ENCODE data around the gene UVRAG.

Gene UVRAG

DNA sequence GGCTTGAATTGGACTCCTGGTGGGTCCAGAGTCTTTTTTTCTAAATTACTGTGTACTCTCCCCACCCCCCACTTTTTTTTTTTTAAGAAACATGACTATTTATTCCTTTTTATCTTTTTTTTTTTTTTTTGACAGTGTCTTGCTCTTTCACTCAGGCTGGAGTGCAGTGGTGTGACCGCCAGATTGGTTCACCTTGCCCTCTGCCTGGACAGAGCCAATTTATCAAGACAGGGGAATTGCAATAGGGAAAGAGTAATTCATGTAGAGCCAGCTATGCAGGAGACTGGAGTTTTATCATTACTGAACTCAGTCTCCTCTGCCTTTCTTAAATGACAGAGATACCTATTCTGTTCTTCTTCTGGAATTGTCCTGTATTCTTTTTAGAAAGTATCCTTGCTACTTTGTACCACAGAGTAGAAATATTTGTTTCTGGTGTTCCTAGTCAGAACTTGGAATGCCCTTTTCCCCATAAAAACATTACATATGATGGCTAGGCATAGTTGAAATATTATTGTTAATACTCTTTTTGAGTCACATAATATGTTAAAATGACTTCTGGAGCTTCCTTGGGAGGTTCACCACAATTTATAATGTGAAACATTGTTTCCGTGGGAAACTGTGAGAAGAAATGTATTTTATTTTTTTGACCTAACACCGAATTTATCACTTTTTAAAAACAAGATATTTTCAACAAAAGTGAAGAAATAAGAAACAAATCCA is 95.6 kb downstream of the UVRAG start:
- TF ChIP-seq, protein P1, sequence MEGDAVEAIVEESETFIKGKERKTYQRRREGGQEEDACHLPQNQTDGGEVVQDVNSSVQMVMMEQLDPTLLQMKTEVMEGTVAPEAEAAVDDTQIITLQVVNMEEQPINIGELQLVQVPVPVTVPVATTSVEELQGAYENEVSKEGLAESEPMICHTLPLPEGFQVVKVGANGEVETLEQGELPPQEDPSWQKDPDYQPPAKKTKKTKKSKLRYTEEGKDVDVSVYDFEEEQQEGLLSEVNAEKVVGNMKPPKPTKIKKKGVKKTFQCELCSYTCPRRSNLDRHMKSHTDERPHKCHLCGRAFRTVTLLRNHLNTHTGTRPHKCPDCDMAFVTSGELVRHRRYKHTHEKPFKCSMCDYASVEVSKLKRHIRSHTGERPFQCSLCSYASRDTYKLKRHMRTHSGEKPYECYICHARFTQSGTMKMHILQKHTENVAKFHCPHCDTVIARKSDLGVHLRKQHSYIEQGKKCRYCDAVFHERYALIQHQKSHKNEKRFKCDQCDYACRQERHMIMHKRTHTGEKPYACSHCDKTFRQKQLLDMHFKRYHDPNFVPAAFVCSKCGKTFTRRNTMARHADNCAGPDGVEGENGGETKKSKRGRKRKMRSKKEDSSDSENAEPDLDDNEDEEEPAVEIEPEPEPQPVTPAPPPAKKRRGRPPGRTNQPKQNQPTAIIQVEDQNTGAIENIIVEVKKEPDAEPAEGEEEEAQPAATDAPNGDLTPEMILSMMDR (IDR thresholded peaks at IDR 0.05; ENCODE audit: control insufficient read depth, extremely low read depth, insufficient read depth): no peak
- no peak for DNase-seq (ENCODE audit: low read depth)
- no peak overlapping the region for H3K4me3 ChIP-seq (ENCODE audit: low read depth, low read length)

DNA sequence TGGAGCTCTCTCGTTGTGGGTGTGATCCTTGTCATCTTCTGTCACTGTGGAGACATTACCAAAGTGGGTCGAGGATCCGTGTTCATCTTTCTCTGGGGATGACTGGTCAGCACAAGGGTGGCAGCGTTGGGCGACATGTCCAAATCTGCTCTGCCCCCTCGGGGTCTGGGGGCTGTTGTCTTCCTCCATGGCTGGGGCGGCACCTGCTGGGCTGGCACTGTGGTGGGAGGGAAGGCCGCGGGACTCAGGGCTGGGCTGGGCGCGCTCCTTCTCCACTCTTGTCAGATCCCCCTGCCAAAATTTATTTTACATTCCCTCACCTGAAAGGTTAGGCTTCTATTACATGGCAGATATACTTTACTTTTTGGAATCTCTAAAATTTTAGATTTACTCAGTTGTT is 96.4 kb downstream of the UVRAG start:
- DNase-seq (ENCODE audit: low read depth): no peak
- no peak overlapping the region for H3K4me3 ChIP-seq (ENCODE audit: low read depth, low read length)
- TF ChIP-seq, protein P1 (IDR thresholded peaks at IDR 0.05; ENCODE audit: control insufficient read depth, extremely low read depth, insufficient read depth): no peak

DNA sequence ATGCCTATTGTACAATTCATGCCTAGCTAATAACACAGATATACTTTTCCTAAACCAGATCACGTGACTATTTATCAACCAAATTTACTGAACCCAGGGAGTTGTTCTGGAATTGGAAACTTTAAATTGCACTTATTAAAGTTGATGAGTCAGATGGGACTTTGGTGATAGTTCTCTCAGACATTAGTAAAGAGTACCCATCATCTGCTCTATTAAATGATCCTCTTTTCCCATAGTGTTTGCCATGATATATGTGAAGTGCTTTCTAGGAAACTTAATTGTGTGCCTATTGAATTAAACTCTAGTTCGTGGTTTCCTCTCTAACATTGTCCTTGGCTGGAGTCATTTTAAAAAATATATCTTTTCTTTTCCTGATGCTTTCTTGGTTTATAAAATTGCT is 99.0 kb downstream of the UVRAG start:
- no peak for DNase-seq (ENCODE audit: low read depth)
- TF ChIP-seq, protein P1 (IDR thresholded peaks at IDR 0.05; ENCODE audit: control insufficient read depth, extremely low read depth, insufficient read depth): no peak
- no peak overlapping the region for H3K4me3 ChIP-seq (ENCODE audit: low read depth, low read length)

DNA sequence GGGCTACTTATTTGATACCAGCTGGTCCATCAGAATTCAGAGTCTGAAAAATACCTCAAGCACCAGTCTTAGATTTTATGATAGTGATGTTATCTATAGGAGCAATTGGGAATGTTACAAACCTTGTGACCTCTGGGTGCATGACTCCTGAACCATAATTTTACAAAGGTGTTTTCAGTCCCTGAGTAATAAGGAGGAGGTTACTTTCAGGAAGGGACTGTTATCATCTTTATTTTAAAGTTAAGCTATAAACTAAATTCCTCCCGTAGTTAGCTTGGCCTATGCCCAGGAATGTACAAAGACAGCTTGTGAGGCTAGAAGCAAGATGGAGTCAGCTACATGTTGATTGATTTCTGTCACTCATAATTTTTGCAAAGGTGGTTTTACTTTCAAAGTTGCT is 101.9 kb downstream of the UVRAG start:
- no peak for DNase-seq (ENCODE audit: low read depth)
- H3K4me3 ChIP-seq (ENCODE audit: low read depth, low read length): no peak overlapping the region
- TF ChIP-seq, protein P1 (IDR thresholded peaks at IDR 0.05; ENCODE audit: control insufficient read depth, extremely low read depth, insufficient read depth): no peak

DNA sequence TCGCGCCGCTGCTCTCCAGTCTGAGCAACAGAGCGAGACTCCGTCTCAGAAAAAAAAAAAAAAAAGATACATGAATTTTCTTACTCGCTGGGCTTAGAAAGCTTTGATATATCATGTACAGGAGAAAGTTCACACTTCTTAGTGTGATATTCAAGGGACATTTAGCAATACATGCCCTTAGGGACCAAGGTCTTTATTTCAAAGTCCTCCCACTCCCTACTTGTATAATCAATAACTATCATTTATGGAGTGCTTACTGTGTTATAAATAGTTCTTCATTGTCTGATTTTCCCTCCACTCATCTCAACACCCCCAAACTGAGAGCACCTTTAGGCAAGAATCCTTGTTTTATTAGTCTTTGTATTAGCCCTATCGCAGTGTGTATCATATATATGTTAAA is 103.3 kb downstream of the UVRAG start:
- H3K4me3 ChIP-seq (ENCODE audit: low read depth, low read length): no peak overlapping the region
- no peak for DNase-seq (ENCODE audit: low read depth)
- TF ChIP-seq, protein P1 (IDR thresholded peaks at IDR 0.05; ENCODE audit: control insufficient read depth, extremely low read depth, insufficient read depth): no peak

DNA sequence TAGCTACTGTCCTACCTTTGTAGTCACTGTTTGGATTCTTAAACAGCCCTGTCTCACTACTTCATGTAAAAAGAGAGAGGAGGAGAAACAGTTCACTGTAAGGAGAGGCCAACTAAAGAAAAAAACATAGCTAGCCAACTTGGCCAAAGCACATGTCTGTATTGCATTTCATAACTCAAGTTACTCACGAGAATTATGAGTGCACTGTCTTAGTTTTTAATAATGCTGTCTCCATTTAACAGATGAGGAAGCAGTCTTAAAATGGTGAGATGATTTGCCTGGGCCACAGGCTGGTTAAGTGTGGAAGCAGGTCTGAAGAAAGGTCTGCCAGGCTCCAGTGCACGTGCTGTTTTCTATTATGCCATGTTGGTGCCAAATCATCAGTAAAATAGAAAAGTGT is 104.5 kb downstream of the UVRAG start:
- DNase-seq (ENCODE audit: low read depth): no peak
- H3K4me3 ChIP-seq (ENCODE audit: low read depth, low read length): no peak overlapping the region
- TF ChIP-seq, protein P1 (IDR thresholded peaks at IDR 0.05; ENCODE audit: control insufficient read depth, extremely low read depth, insufficient read depth): no peak

DNA sequence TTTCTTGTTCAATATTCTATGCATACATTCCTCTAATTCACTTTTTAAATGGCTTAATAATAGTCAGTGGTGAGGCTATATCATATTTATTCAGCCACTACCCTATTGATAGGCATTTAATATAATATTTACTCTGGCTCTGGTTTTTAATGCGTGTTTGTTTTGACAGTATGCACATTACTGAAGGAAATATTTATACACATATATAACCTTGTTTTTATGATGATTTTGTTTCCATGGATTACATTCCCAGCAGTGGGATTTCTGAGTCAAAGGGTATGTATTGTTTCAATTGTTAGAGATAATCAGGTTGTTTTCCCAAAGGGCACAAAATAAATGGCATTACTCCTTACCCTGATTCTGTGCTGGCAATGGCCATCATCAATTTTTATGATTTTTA is 105.8 kb downstream of the UVRAG start:
- no peak overlapping the region for H3K4me3 ChIP-seq (ENCODE audit: low read depth, low read length)
- TF ChIP-seq, protein P1 (IDR thresholded peaks at IDR 0.05; ENCODE audit: control insufficient read depth, extremely low read depth, insufficient read depth): no peak
- peak; percentile 50 for DNase-seq (ENCODE audit: low read depth)

All from LNCaP clone FGC (cell line).